NT2/D1 (cell line): ENCODE measurements around the gene PIK3R4.

Experiments used
- SUZ12 ChIP-seq: IDR thresholded peaks from 2 replicates; pipeline ENCODE4 v1.6.1; 2011; ENCODE audit not compliant: insufficient read length, insufficient read depth; ENCODE audit errors: extremely low read depth
- YY1 ChIP-seq: IDR thresholded peaks from 2 replicates; pipeline ENCODE4 v1.6.1; 2011; ENCODE audit not compliant: insufficient read length, insufficient read depth
- ZNF274 ChIP-seq: IDR thresholded peaks from 2 replicates; pipeline ENCODE4 v1.6.1; 2011; ENCODE audit warnings: mild to moderate bottlenecking, low read depth, low read length

- TF ChIP-seq YY1 (no peak), ZNF274 (no peak), SUZ12 (no peak)
These were observed 48.8 kb upstream of the PIK3R4 start for GRCh38 chr3:130795396-130795795.
